ENCODE measurements around the gene PLN.

Gene PLN

DNA sequence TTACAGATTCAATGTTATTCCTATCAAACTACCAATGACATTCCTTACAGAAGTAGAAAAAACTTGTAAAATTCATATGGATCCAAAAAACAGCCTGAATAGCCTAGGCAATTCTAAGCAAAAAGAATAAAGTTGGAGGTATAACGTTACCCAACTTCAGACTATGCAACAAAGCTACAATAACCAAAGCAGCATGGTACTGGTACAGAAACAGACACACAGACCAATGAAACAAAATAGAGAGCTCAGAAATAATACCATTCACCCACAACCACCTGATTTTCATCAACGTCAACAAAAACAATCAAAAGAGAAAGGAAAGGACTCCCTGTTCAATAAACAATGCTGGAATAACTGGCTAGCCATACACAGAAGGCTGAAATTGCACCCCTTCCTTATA is 17.2 kb upstream of the PLN start:
- no peak for DNase-seq
- intact Hi-C loops (cut with DNase I) = no loop called here

- intact Hi-C loops (cut with DNase I) = no loop called here
- no peak for DNase-seq
Observed at GRCh38 chr6:118535176-118535844, 12.8 kb upstream of the PLN start.

GRCh38 chr6:118536478-118536877 is 11.6 kb upstream of the PLN start:
- no peak for DNase-seq
- intact Hi-C loops (cut with DNase I) = no loop called here

- intact Hi-C loops (cut with DNase I) = no loop called here
- no peak for DNase-seq
Observed at GRCh38 chr6:118537574-118537973, 10.5 kb upstream of the PLN start.

DNA sequence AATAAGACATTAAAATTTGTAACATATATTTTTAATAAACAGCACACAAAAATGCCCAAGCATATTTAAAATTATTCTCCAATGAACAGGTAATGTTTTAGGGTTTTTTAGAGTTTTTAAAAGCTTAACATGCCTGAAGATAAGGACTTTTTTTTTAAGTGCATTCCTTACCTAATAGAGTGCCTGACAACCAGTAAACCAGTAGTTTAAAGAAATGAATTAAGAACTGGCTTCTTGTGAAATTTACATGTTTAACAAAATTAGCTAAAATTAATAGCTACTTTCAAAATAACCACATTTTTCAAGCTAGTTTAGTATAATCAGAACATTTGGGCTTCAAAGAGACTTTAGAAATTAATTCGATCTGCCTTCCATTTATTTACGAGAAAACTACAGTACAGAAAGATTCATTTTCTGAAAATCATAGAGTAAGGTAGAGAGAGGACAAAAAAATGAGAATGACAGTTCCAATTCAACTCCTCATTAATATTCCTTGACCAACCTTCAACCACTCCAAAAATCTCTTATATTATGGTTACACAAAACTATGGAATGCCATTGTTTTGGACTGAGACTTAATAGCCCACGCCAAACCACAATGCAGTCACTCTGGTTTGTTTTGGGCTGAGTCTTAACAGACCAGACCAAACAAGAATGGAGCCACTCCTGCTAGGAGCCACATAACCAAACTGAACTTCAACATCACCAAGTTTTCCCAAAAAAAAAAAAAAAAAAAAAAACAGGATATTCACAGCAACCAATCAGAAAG is 5.7 kb upstream of the PLN start:
- DNase-seq = no peak
- intact Hi-C loops (cut with DNase I) = no loop called here

DNA sequence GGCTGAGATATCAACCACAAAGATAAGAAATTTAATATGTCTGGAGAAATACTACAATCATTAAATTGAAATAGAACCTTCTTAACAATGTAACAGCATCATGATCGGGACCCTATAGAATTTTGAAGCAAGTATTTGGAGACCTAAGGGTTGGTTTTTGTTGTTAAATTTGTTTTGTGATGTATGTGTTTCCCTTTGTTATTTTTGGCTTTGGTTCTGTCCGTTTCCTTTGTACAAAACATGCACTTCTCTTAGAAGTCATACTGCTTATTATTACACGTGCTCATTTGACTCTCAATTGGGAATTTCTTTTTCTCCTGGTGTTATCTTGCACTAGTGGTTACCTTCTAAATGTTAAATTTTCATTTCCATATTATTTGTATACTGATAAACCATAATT is 4.0 kb upstream of the PLN start:
- DNase-seq = no peak
- intact Hi-C loops (cut with DNase I) = no loop called here

- DNase-seq = no peak
- intact Hi-C loops (cut with DNase I) = no loop called here
Observed at GRCh38 chr6:118546164-118546879, 1.8 kb upstream of the PLN start.

DNA sequence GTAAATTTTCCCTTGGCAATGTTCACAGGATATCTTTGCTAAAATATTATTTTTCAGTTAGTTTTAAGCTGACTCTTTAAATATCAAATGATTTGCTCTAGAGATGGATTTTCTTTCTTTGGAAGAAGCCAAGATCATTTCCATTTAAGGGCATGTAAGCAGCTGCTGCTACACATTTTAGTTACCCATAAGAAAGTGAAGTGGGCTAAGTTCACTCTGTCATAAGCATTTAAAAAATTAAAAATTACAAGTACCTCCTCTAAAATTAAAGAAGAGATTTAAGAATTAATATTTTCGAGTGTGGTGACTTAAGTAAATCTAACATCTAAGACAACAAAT is 1.2 kb upstream of the PLN start:
- no peak for DNase-seq
- intact Hi-C loops (cut with DNase I) = no loop called here

GRCh38 chr6:118548613-118549012 is 517 bp downstream of the PLN start:
- intact Hi-C loops (cut with DNase I) = no loop called here
- DNase-seq = no peak

DNA sequence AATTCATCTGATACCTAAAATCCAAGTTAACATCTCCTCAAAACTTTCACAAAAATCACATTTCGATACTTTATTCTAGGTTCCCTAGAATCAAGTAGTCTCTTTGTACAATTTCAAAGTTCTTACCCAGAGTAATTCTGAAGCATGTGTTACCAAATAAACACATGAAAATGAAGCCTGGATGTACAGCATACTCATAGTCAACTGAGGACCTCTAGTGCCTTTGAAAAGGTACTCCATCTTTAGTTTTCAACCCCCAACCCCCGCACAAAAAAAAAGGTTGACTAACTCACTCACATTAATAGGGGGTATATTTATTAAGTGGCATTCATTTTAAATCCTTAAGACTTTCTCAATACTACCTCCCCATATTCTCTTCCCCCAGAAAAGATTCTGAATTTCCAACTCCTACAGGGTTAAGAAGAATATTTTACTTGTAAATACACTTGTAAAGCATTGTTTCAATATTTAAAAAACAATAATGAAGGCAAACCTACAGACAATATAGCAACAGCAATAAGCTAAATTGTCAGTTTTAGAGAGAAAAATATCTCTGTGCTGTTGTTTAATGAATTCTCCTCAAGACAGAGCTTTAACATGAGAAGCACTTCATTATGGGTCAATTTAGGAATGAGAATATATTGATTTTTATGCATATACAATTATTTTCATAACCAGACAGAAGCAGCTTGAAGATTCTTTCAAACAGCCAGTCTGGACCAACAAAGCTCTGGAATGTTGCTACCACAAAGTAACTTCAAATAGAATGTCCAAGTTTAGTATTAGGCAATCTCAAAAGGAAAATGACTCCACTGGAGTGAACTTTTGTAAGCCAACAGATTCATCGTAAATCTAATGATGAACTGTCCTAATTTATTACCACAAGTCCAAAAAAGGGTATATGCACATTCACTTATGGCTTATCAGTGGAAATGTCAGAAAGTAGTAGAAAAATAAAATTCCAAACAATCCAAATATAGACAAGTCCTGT is 3.3 kb downstream of the PLN start:
- peak in 2 of 42 donors; percentile 8 to 20 for DNase-seq
- intact Hi-C loops (cut with DNase I) = no loop called here

DNA sequence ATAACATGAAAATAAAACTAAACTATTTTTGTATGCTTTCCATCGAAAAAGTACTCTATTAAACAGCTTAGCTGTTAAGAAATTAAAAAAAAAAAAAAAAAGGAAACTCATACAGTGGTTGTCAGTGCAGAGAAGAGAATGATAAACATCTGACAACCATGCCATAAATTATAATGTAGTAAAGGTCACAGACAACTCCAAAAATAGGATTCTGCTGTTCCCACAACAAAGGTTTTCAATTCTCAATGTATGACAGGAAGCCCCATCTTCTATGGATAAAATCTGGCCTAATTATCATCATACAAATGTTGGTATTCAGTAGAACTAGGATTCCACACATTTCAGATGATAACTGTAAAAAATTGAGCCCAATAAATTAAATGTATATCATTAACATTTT is 5.0 kb downstream of the PLN start:
- intact Hi-C loops (cut with DNase I) = no loop called here
- DNase-seq = no peak

DNA sequence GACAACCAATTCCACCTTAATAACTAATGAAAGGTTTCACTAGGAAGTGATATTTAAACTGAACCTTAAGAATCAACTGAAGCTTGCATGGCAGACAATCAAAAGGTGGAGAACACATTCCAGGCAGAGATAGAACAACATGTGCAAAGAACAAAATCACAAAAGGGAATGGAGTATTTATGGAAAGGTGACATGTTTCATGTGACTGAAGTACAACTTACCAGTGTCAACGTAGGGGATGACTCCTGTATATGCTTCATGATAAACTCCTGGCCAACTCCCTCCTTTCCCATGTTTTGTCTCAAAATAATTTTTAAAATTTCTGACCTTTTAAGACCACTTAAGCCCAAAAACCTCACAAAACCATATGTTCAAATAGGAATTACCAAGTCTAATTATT is 6.6 kb downstream of the PLN start:
- intact Hi-C loops (cut with DNase I) = no loop called here
- DNase-seq = no peak

DNA sequence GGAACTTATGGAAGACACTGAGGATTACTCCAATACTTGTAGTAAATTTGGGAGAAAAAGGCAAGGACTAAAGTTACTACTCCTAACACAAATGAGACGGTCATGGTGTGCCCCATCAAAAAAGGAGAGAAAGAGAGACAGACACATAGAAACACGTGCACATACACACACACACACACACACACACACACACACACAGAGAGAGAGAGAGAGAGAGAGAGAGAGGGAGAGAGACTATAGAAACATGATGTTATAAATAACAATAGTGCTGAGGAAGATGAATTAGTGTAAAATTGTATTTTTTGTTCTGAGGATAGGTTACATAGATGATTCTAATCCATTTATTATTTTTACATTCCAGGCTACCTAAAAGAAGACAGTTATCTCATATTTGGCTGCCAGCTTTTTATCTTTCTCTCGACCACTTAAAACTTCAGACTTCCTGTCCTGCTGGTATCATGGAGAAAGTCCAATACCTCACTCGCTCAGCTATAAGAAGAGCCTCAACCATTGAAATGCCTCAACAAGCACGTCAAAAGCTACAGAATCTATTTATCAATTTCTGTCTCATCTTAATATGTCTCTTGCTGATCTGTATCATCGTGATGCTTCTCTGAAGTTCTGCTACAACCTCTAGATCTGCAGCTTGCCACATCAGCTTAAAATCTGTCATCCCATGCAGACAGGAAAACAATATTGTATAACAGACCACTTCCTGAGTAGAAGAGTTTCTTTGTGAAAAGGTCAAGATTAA is 10.5 kb downstream of the PLN start:
- DNase-seq = no peak
- intact Hi-C loops (cut with DNase I) = no loop called here

- DNase-seq = no peak
- intact Hi-C loops (cut with DNase I) = no loop called here
Observed at GRCh38 chr6:118559659-118560058, 11.6 kb downstream of the PLN start.

- no peak for DNase-seq
- intact Hi-C loops (cut with DNase I) = no loop called here
Observed at GRCh38 chr6:118562248-118562647, 14.2 kb downstream of the PLN start.

- intact Hi-C loops (cut with DNase I) = no loop called here
- DNase-seq = no peak
Observed at GRCh38 chr6:118562959-118563358, 14.9 kb downstream of the PLN start.

DNA sequence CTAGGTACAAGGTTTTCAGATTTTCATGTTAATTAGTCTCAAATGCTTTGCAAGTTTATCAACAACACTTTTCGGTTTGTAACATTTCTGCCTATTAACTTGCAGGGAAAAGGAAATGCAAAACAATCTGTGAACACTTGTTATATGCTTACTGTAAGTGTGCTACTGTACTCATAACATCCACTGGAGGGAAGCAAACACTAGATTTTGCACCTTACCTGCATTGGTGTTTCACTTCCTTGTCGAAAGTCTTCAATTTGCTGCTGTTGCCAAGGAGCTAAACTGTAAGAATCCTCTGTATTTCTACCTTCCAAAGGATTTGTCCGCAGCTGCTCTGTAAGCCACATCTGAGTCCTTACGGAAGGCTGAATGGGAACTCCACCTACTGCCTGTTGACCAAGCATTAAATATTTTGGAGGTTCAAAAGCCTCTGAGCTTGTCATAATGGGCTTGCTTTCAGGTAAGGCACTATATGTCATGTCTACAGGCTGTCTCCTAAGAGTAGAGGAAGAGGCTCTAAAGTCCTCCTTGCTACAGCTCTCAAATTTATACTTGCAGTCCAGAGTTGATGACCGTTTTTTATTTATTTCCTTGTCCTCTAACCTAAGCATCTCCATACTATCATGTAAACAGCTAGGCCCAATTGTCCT is 17.3 kb downstream of the PLN start:
- peak in 4 of 42 donors; percentile 25 to 48 (median 36) for DNase-seq
- intact Hi-C loops (cut with DNase I) = no loop called here

DNA sequence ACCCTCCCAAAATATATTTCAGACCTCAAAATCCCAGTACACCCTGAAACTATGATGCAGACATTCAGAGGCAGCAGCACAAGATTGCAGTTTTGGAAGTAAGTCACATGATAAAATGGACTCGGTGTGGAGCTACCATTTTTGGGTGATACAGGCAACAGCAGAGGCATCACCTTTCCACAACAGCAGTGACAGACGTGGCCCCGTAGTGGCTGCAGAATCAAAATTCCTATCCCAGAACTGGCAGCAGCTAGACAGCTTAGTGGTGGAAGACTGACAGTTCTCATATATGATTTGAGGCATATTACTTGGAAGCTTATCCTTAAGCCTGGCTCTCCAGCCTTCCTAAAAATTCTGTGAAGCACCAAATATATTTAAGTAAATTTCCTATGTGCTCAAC is 19.9 kb downstream of the PLN start:
- intact Hi-C loops (cut with DNase I) = no loop called here

More for the DNA sequence above, 19.9 kb downstream of the PLN start:
- DNase-seq = no peak

Data from head of caudate nucleus (tissue), 42 donors.